A673 (cell line): ENCODE results near the gene PMM2.

Experiments used
- EZH2 ChIP-seq: fragments of 200-600 bp; sonication (generic); IDR thresholded peaks from 2 replicates; pipeline ENCODE4 v1.6.1; 2017; ENCODE audit warnings: borderline replicate concordance, low read depth, mild to moderate bottlenecking, mixed read lengths, antibody characterized with exemption, low read length; ENCODE audit not compliant: poor library complexity, severe bottlenecking
- TF ChIP-seq, protein P1 (sequence below): fragments of 300-800, 200-600 bp; sonication (generic); conservative IDR thresholded peaks from 2 replicates; pipeline ENCODE4 v1.5.1; 2017; ENCODE audit warnings: low read depth, mild to moderate bottlenecking, antibody characterized with exemption, low read length, moderate library complexity, mixed read lengths

DNA sequence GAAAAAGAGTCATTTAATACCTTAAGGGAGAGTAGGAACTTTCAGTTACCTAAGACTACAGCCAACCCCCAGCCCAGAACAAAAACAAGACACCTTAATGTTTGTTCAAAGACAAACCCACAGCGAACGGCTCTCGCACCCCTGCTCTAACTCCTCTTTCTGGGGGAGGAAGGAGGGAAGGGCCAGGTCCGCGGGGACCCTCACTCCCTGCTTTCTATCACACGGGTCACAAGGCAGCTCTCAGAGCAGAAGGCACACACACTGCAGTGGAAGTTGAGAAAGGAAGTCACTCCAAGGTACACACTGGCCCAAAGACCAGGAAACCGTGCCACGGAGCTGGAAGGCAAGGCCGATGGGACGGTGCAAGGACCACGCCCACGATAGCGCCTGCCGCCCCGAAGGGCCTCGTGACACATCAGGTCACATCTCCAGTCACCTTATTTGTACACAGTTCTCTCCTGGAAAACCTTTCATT lies 94.5 kb downstream of the PMM2 start:
- no peak for TF ChIP-seq EZH2
- TF ChIP-seq, protein P1, sequence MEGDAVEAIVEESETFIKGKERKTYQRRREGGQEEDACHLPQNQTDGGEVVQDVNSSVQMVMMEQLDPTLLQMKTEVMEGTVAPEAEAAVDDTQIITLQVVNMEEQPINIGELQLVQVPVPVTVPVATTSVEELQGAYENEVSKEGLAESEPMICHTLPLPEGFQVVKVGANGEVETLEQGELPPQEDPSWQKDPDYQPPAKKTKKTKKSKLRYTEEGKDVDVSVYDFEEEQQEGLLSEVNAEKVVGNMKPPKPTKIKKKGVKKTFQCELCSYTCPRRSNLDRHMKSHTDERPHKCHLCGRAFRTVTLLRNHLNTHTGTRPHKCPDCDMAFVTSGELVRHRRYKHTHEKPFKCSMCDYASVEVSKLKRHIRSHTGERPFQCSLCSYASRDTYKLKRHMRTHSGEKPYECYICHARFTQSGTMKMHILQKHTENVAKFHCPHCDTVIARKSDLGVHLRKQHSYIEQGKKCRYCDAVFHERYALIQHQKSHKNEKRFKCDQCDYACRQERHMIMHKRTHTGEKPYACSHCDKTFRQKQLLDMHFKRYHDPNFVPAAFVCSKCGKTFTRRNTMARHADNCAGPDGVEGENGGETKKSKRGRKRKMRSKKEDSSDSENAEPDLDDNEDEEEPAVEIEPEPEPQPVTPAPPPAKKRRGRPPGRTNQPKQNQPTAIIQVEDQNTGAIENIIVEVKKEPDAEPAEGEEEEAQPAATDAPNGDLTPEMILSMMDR, result no peak
